Measurements from ENCODE around the gene F10.
"Not testable (repeated sequence)": the region's sequence is repeated elsewhere in the genome, so short reads cannot be mapped to it uniquely, and the experiment has no call there.

Gene F10

DNA sequence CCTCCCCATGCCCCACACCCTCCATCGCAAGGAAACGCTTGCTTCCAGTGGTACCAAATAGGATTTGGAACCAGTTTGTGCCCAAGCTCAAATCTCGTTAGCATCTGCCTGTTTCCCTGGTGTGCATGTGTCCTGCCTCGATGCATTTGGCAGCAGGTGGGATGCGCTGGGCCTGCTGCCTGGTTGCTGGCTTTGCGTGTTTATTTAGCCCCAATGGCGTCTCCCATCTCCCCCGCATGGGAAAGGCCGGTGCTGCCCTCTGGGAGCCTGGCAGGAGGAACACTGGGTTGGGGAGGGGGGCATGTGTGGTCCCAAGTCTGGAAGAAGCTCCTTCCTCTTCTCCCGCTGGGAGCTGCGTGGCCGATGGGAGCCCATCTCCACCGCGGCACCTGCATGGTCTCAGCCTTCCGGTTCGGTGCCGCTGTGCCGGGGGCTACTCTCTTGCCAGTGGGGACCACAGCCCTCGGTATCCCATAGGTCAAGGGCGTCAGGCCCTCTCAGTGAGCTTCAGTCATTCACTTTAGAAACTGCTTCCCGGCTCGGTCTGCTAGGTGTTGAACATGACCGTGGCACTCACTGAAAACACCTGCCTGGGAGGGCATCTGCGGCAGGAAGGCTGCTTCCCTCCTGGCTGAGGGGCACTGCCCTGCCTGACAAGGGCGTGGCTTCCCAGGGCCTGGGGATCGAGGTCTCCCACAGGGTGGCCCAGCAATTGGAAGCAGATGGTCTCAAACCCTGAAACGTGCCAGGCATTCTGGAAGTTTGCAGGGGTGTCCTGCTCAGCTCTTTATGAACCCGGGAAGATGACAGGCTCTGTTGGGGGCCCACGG lies 28.8 kb upstream of the F10 start:
- H3K9me3 ChIP-seq (ENCODE audit: control insufficient read depth, low read length): no peaks in the 10 kb centered on the region
- H3K27ac ChIP-seq (ENCODE audit: insufficient read depth, low read depth, low read length, poor library complexity, severe bottlenecking): no peak overlapping the region
- 90 to 91% methylated on average over 29 of the region's 29 CpGs for WGBS, 2 experiments
- no peaks in the 10 kb centered on the region for H3K36me3 ChIP-seq (ENCODE audit: control insufficient read depth, insufficient read depth, low read length)
- no peaks in the 10 kb centered on the region for H3K4me1 ChIP-seq (ENCODE audit: control insufficient read depth, insufficient read depth, low read length)
- no peak overlapping the region for H3K4me3 ChIP-seq (ENCODE audit: insufficient read depth, low read depth, low read length)
- no peaks in the 10 kb centered on the region for H3K27me3 ChIP-seq (ENCODE audit: control insufficient read depth, insufficient read depth, low read length, poor library complexity, severe bottlenecking)

DNA sequence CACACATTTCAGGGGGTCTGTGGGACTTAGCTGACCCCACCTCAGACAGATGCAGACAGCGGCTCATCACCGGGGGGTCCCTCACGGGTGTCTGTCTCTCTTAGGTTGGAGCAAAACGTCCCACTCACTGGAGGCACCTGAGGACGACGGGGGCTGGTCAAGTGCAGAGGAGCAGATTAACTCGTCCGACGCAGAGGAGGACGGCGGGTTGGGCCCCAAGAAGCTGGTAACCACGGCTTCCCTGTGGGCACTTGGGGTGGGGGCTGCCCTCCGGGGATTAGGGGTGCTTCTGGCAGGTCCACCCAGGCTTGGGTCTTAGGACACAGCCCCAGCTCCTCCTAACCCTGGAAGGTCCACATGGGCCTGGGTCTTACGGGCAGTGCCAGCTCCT lies 28.2 kb upstream of the F10 start:
- WGBS, 2 experiments: 91 to 92% methylated on average over 14 of the region's 14 CpGs
- Histone ChIP-seq H3K4me1 (ENCODE audit: control insufficient read depth, insufficient read depth, low read length) (no peaks in the 10 kb centered on the region), H3K9me3 (ENCODE audit: control insufficient read depth, low read length) (no peaks in the 10 kb centered on the region), H3K36me3 (ENCODE audit: control insufficient read depth, insufficient read depth, low read length) (no peaks in the 10 kb centered on the region), H3K27ac (ENCODE audit: insufficient read depth, low read depth, low read length, poor library complexity, severe bottlenecking) (no peak overlapping the region), H3K4me3 (ENCODE audit: insufficient read depth, low read depth, low read length) (no peak overlapping the region), H3K27me3 (ENCODE audit: control insufficient read depth, insufficient read depth, low read length, poor library complexity, severe bottlenecking) (no peaks in the 10 kb centered on the region)

DNA sequence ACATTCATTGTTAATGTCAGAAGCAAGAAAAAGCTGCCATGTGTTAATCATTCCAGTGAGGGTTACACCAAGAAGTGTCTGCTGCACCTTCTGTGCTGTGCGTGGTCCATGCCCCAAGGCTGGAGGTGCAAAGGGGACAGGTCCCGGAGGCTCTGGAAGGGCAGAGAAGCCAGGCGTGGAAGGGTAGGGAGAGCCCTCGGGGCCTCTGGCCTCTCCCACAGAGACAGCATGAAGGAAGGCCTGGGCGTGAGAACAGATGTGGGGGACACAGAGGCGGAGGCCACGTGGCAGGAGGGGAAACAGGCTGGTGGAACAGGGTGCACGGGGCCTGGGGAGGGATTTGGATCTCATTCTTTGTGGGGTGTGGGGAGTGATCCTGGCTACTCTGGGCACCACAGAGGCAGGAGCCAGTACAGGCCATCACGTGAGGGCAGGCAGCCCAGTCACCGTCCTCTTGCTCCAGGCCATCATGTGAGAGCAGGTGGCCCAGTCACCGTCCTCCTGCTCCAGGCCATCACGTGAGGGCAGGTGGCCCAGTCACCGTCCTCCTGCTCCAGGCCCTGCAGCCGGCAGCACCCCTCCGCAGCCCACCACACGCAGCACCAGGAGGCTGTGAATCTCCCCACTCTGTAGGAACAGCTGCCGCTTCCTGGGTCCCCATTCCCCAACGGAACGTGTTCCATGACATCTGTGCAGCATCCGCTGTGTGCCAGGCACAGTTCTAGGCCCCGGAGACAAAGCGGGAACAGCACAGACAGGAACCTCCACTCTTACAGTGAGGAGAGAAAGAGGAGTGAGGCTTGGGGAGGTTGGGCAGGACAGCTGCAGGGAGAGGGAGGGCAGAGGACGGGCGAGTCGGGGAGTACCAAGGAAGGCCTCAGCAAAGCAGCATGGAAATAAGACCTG lies 27.2 kb upstream of the F10 start:
- WGBS, 2 experiments: 93 to 94% methylated on average over 25 of the region's 25 CpGs
- Histone ChIP-seq H3K27ac (ENCODE audit: insufficient read depth, low read depth, low read length, poor library complexity, severe bottlenecking) (no peak overlapping the region), H3K4me1 (ENCODE audit: control insufficient read depth, insufficient read depth, low read length) (no peaks in the 10 kb centered on the region), H3K36me3 (ENCODE audit: control insufficient read depth, insufficient read depth, low read length) (no peaks in the 10 kb centered on the region), H3K27me3 (ENCODE audit: control insufficient read depth, insufficient read depth, low read length, poor library complexity, severe bottlenecking) (no peaks in the 10 kb centered on the region), H3K4me3 (ENCODE audit: insufficient read depth, low read depth, low read length) (no peak overlapping the region), H3K9me3 (ENCODE audit: control insufficient read depth, low read length) (no peaks in the 10 kb centered on the region)

DNA sequence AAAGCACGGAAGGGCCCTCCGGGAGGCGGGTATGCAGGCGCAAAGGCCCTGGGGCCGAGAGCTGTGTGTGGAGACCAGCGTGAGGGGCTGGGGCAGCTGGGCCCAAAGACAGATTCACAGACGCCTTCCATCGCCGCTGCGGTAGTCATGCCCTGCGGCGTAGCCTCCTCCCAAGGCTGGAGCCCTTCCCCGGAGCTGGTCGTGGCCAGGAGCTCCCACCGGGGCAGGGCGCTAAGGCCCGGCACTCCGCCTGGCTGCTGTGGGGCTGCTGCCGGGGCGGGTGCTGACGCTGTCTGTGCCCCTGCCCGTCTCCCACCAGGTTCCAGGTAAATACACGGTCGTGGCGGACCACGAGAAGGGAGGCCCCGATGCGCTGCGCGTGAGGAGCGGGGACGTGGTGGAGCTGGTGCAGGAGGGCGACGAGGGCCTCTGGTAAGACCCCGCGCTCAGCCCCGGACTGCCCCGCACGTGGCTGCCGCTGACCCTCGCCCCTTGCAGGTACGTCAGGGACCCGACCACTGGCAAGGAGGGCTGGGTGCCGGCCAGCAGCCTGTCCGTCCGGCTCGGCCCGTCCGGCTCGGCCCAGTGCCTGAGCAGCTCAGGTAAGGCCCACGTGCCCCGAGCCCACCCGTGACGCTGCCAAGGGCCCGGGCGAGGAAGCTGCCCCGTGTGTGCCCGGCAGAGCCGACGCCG lies 26.4 kb upstream of the F10 start:
- Histone ChIP-seq H3K4me1 (ENCODE audit: control insufficient read depth, insufficient read depth, low read length) (no peaks in the 10 kb centered on the region), H3K27ac (ENCODE audit: insufficient read depth, low read depth, low read length, poor library complexity, severe bottlenecking) (no peak overlapping the region), H3K27me3 (ENCODE audit: control insufficient read depth, insufficient read depth, low read length, poor library complexity, severe bottlenecking) (no peaks in the 10 kb centered on the region), H3K9me3 (ENCODE audit: control insufficient read depth, low read length) (no peaks in the 10 kb centered on the region), H3K36me3 (ENCODE audit: control insufficient read depth, insufficient read depth, low read length) (no peaks in the 10 kb centered on the region), H3K4me3 (ENCODE audit: insufficient read depth, low read depth, low read length) (no peak overlapping the region)
- WGBS, 2 experiments: 94 to 96% methylated on average over 61 of the region's 61 CpGs

DNA sequence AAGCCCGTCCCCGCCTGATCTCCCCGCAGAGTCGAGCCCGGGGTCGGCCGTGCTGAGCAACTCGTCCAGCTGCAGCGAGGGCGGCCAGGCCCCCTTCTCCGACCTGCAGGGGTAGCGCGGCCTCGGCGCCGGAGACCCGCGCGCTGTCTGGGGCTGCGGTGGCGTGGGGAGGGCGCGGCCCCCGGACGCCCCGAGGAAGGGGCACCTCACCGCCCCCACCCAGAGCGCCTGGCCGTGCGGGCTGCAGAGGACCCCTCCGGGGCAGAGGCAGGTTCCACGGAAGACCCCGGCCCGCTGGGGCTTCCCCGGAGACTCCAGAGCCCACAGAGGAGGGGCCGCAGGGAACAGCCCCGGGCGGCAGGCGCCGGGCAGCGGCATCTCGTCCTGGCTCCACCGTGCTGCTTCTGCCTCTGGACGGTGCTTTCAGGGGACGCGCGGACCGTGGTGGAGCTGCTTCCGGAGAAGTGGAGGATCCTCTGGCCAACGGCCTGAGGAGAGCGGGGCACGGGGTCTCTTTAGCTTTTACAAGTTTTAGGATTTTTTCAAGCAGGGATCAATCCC lies 25.8 kb upstream of the F10 start:
- WGBS, 2 experiments: 95 to 96% methylated on average over 52 of the region's 52 CpGs
- H3K4me1 ChIP-seq (ENCODE audit: control insufficient read depth, insufficient read depth, low read length): no peaks in the 10 kb centered on the region
- no peak overlapping the region for H3K27ac ChIP-seq (ENCODE audit: insufficient read depth, low read depth, low read length, poor library complexity, severe bottlenecking)
- H3K27me3 ChIP-seq (ENCODE audit: control insufficient read depth, insufficient read depth, low read length, poor library complexity, severe bottlenecking): no peaks in the 10 kb centered on the region
- H3K36me3 ChIP-seq (ENCODE audit: control insufficient read depth, insufficient read depth, low read length): no peaks in the 10 kb centered on the region
- no peak overlapping the region for H3K4me3 ChIP-seq (ENCODE audit: insufficient read depth, low read depth, low read length)
- H3K9me3 ChIP-seq (ENCODE audit: control insufficient read depth, low read length): no peaks in the 10 kb centered on the region

DNA sequence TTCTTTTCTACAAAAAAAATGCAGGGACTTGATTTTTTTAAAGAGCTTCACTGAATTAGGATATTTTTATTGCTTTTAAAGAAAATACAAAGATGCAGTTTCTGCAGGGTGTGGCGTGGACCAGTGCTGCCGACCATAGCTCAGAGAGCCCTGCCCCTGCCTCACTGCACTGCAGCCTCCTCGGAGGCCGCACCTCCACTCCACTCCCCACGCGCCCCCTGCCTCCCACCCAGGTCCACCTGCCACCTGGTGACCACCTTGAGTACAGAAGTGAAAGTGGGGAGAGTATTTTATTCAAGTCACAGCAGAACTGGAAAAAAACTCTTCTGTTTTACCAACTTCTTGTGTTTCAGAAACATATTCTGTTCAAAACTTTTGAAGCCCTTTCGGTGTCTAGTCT lies 24.9 kb upstream of the F10 start:
- H3K36me3 ChIP-seq (ENCODE audit: control insufficient read depth, insufficient read depth, low read length): no peaks in the 10 kb centered on the region
- H3K27ac ChIP-seq (ENCODE audit: insufficient read depth, low read depth, low read length, poor library complexity, severe bottlenecking): no peak overlapping the region
- 90 to 98% methylated on average over 7 of the region's 7 CpGs for WGBS, 2 experiments
- no peaks in the 10 kb centered on the region for H3K9me3 ChIP-seq (ENCODE audit: control insufficient read depth, low read length)
- no peaks in the 10 kb centered on the region for H3K4me1 ChIP-seq (ENCODE audit: control insufficient read depth, insufficient read depth, low read length)
- no peak overlapping the region for H3K4me3 ChIP-seq (ENCODE audit: insufficient read depth, low read depth, low read length)
- H3K27me3 ChIP-seq (ENCODE audit: control insufficient read depth, insufficient read depth, low read length, poor library complexity, severe bottlenecking): no peaks in the 10 kb centered on the region

DNA sequence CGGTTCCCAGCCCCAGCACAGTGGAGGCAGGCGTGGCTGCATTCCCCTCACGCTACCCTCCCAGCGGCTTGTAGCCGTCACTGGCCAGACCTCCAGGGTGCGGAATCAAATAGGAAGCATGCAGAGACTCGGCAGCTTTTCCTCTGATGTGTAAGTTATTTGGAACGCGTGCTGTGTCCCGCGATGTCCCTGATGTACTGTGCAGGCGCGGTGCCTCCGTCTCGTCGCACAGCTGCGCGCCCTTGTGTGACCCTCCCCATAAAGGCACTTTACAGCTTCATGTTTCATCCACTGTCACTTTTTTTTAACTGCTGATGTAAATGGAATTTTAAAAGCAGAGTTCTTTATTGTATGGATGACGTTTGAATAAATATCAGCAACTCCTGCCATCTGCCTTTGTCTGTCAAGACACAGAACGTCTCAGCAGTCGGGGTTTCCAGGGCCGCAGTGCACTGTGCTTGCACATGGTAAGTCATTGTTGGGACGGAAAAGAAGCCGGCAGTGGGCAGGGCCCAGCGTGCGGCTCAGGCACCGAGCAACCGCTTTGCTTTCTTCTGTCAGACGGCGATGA lies 24.4 kb upstream of the F10 start:
- peak overlapping the region; percentile 0 for H3K27ac ChIP-seq (ENCODE audit: insufficient read depth, low read depth, low read length, poor library complexity, severe bottlenecking)

DNA sequence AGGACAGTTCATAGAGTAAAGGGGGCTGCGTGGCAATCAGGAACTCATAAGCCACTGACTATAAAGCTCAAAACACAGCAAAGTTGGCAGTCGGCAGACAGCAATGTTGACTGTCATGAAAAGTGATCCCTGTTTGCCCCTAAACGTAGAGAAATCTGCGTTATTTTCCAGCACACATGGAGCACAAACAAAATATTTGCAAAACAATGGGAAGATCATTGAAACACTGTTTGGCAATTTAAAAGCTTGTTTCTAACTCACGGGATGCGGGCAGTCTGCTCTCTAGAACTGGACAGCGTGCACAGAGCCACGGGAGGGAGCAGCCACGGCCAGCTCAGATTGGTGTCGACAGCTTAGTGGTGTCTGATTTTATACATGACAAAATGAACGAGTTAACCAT lies 23.5 kb upstream of the F10 start:
- WGBS, 2 experiments: 89 to 91% methylated on average over 11 of the region's 11 CpGs
- no peak overlapping the region for H3K4me3 ChIP-seq (ENCODE audit: insufficient read depth, low read depth, low read length)
- no peaks in the 10 kb centered on the region for H3K4me1 ChIP-seq (ENCODE audit: control insufficient read depth, insufficient read depth, low read length)
- no peak overlapping the region for H3K27ac ChIP-seq (ENCODE audit: insufficient read depth, low read depth, low read length, poor library complexity, severe bottlenecking)
- H3K27me3 ChIP-seq (ENCODE audit: control insufficient read depth, insufficient read depth, low read length, poor library complexity, severe bottlenecking): no peaks in the 10 kb centered on the region
- H3K36me3 ChIP-seq (ENCODE audit: control insufficient read depth, insufficient read depth, low read length): no peaks in the 10 kb centered on the region
- H3K9me3 ChIP-seq (ENCODE audit: control insufficient read depth, low read length): no peaks in the 10 kb centered on the region

More for the DNA sequence above, 24.4 kb upstream of the F10 start:
- H3K4me1 ChIP-seq (ENCODE audit: control insufficient read depth, insufficient read depth, low read length): no peaks in the 10 kb centered on the region
- H3K36me3 ChIP-seq (ENCODE audit: control insufficient read depth, insufficient read depth, low read length): no peaks in the 10 kb centered on the region
- H3K4me3 ChIP-seq (ENCODE audit: insufficient read depth, low read depth, low read length): no peak overlapping the region
- 91 to 94% methylated on average over 30 of the region's 30 CpGs for WGBS, 2 experiments
- no peaks in the 10 kb centered on the region for H3K27me3 ChIP-seq (ENCODE audit: control insufficient read depth, insufficient read depth, low read length, poor library complexity, severe bottlenecking)
- H3K9me3 ChIP-seq (ENCODE audit: control insufficient read depth, low read length): no peaks in the 10 kb centered on the region

DNA sequence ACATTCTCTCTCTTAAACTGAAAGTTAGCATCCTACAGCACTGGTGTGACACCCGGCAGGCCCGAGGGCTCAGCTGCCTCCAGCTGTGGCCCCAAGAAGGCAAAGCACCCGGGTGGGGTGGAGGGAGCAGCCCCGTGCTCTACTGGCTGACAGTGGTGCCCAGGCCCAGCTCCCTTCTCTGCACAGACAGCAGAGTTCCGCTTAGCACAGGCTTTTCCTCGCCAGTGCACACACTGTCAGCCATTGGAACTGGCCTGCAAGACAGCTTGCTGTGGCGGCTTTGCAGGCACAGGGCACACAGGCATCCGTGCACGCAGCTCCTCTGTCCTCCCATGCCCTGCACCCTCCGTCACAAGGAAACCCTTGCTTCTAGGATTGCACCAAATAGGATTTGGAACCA lies 20.3 kb upstream of the F10 start:
- H3K27ac ChIP-seq (ENCODE audit: insufficient read depth, low read depth, low read length, poor library complexity, severe bottlenecking); H3K4me1 ChIP-seq (ENCODE audit: control insufficient read depth, insufficient read depth, low read length); H3K27me3 ChIP-seq (ENCODE audit: control insufficient read depth, insufficient read depth, low read length, poor library complexity, severe bottlenecking); H3K4me3 ChIP-seq (ENCODE audit: insufficient read depth, low read depth, low read length); H3K9me3 ChIP-seq (ENCODE audit: control insufficient read depth, low read length); H3K36me3 ChIP-seq (ENCODE audit: control insufficient read depth, insufficient read depth, low read length): not testable (repeated sequence)
- 80 to 84% methylated on average over 10 of the region's 10 CpGs for WGBS, 2 experiments

All from ectodermal cell (in vitro differentiated cells).